HG03354 (cell line): ENCODE results near the gene RSU1.
A peak's percentile ranks its signal among the peaks of the same experiment; 100 is the strongest.

ENCODE experiments used
- ATAC-seq: cut with Tn5 transposase; IDR thresholded peaks from one replicate; pipeline ENCODE4 v1.9.1; 2021; ENCODE audit warnings: mild to moderate bottlenecking; ENCODE audit not compliant: unreplicated experiment, poor library complexity, severe bottlenecking

RSU1 gene

DNA sequence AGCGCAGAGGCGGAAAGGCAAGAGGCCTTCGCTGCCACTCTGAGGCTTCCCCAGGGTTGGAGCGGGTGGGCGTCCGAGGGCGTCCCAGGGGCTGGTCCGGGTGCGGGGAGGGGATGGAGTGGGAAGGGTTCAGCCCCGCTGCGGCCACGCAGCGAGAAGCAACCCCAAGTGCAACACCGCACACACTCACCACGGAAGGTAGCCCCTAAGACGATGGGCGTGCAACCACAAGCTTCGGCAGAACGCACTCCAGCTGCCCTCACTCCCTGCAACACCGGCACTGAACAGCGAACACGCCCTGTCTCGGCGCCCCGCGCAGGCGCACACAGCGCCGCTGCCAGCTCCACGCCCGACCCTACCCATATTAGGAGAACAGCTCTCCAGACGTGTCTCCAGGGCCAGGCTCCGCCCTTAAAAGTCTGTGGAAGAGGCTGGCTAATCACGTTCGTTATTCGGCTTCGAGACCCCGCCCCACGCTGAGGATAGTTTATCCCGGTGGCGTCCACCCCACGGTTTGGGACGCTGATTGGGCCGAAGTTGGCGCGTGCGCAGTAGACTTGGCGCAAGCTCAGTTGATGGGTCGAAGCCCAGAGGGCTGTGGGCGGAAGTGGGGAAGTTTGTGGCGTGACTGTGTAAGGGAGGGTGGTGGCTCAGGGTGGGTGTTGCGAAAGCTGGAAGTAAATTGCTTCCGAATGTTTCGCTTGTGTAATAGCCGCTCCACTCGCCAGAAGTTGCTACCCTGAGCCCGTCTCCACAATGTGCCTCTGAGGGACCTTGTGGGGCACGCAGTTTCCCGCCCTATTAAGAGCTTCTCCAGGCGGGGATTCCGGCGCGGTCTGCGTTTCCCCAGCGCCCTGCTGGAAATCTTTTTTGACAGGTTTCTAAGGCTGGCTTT is at the start of gene RSU1:
Gene RSU1, minus strand, starts transcription at position 300 of the 895 bp plus-strand sequence. CDS start 343 bp downstream, outside the sequence.
- ATAC-seq: peak; percentile 98

DNA sequence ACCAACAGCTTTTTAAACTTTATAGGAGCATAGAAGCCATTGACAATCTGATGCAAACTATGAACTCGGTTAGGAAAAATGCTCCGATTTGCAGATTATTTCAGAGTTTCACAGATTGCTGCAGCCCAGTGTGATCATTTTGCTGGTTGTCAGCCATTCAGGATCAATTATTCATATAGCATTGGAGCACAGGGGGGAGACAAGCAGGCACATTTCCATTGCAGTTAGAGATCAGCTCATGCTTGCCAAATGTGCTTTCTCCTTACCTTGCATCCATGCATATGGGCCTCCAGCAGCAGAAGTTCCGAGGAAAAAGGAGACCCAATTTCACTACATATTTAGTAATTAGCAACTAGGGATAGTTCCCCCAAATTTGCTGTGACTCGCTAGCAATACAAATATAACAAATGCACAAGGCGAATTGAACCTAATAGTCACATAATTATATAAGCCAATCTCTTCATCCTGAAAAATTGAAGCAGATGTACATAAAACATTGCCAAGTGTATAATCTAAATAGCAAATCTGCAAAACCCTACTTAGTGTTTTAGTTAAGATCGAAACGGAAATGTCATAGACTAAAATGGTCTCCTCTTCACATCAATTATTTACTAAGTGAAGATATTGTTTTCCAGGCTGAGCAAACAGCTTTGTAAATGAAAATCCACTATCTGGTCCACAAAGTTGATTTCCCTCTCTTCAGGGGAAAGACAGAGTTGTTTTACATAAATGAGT is 49.5 kb upstream of the RSU1 start:
- ATAC-seq: no peak

DNA sequence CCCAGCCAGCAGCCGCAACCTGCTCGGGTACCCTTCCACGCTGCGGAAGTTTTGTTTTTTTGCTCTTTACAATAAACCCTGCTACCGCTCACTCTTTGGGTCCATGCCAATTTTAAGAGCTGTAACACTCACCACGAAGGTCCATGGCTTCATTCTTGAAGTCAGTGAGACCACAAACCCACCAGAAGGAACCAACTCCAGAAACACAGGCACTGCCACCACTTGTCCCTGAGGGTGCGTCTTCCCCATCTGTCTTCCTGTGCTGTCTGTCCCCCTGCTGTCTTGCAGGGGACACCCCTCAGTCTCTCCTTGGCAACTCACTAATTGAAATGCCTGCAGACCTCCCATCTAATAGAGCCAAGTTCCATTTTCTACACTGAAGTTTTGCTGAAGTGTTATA is 48.5 kb upstream of the RSU1 start:
- no peak for ATAC-seq

DNA sequence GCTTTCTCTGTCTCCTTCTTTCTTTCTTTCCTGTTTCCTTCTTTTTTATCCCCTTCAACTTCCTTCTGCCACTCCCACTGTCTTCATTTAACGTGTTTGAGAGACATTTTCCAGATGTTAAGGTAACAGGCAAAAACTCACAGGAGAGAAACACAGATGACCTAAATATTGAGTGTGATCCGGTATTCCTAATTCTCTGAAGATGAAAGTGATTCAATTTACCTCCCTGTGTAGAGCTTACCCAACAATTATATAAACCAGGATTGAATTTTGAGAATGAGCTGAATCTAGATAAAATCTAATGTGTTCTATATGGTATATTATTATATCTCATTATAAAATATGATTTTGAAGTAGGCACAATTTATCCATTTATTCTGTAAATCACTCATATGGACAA is 46.5 kb upstream of the RSU1 start:
- no peak for ATAC-seq

GRCh38 chr10:16857419-16857818 is 40.2 kb upstream of the RSU1 start:
- no peak for ATAC-seq

DNA sequence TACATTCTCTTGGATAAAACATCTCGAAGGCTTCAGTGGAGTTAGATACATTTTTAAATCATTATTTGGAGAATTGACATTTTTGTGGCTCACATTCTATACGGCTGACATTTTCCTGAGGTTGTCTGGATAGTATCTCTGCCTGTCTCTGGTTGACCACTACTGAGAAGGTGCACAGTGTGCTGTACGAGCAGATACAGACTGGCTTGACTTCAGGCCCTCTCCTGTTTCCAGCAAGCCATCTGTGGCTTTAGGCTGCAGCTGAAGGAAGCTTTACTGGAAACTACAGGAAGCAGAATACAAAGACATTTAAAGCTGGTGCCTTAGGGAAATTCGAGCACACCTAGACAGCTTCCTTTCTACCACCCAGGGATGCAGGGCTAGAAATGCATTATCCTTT is 39.3 kb upstream of the RSU1 start:
- no peak for ATAC-seq

DNA sequence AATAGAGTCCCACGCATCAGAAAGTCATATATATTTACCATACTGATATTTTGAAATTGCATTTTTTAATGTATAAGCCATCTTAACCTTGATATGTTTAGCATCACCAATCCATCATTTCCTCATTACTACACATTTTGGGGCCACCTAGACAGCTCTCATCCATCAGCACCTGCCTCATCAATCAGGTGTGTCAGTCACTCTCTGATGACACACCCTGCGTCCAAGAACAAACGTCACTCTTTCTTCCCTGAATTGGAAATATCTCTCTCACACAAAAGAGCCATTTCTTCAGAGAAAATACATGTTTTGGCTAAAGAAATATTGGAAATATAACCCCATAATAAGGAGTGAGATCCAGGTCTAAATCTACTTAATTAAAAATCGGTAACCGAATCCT is 38.9 kb upstream of the RSU1 start:
- ATAC-seq: no peak

- ATAC-seq: no peak
These were observed 37.4 kb upstream of the RSU1 start for GRCh38 chr10:16854623-16855022.

- ATAC-seq: no peak
These were observed 36.6 kb upstream of the RSU1 start for GRCh38 chr10:16853809-16854208.

GRCh38 chr10:16853201-16853600 is 36.0 kb upstream of the RSU1 start:
- ATAC-seq: no peak

GRCh38 chr10:16852624-16853023 is 35.4 kb upstream of the RSU1 start:
- no peak for ATAC-seq

DNA sequence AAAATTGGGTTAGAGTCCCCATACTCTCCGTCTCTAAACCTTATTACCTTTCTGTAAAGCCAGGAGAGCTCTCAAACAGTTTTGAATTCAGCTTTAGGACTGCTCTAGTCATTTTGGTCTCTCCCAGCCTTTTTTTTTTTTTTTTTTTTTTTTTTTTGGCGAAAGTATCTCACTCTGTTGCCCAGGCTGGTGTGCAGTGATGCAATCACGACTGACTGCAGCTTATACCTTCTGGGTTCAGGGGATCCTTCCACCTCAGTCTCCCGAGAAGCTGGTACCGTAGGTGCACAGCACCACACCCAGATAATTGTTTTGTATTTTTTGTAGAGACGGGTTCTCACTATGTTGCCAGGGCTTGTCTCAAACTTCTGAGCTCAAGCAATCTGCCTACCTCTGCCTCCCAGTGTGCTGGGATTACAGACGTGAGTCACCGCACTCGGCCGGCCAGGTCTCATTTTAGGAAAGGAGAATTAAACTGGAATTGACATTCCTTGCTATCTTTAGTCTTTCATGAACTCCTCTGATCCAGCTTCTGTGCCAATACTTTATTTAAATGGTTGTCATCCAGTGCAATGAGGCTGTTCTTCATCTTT is 31.4 kb upstream of the RSU1 start:
- no peak for ATAC-seq

DNA sequence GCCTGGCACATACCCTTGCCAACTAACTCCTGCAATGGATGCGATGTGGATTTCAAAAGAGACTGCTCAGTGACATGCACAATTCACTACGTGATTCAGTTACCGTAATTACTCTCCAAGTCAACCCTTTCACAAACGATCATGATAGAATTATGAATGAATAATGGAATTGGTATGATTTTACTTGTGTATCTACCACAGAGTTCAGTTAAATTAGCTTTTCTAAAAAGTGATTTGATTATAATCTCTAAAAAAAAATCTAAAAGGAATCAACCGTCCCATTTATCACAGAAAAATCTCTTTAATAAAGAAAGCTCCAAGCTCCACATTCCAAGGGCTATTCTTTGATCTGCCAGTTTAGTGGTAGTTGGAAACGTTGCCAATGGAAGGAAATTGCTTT is 30.4 kb upstream of the RSU1 start:
- ATAC-seq: no peak

- ATAC-seq: no peak
These were observed 28.0 kb upstream of the RSU1 start for GRCh38 chr10:16845248-16845647.

DNA sequence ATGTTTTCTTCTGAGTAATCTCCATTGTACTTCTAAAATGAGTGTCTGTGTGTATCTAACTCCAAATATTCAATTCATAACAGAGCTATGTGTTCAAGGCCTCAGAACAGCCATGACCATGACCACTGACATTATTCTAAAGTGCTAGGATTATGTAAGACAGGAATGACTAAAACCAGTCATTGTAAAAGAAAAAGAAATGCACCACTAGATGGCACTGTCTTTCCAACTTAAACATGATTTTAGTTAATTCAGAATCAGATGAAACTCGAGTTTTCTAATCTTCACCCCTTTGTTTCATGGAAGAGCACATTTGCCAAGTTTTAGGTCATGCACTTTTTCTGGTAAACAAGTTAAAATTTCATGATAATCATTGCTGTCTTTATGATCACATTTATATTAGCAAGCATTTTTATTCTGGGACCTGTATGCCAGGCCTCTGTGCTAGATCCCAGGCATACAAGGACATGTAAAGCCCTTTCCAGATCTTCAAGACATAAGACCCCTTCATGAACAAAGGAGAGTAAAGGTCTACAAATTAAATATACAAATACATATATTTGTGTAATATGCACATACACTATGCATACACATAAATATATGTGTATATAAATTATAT is 26.1 kb upstream of the RSU1 start:
- ATAC-seq: peak; percentile 79

- ATAC-seq: no peak
These were observed 18.0 kb upstream of the RSU1 start for GRCh38 chr10:16835228-16835627.

GRCh38 chr10:16832351-16833080 is 15.3 kb upstream of the RSU1 start:
- ATAC-seq: no peak

GRCh38 chr10:16828701-16829175 is 11.5 kb upstream of the RSU1 start:
- ATAC-seq: no peak

GRCh38 chr10:16828114-16828568 is 10.9 kb upstream of the RSU1 start:
- ATAC-seq: peak; percentile 85
